HepG2 (cell line): ENCODE results near the gene TRIM31. TPM values are rescaled to one million over a fixed set of nuclear protein-coding genes. Genes with fewer than 3 reads are reported as not detected.

Experiments
- ARNTL ChIP-seq: sonication (generic); formaldehyde crosslinking; IDR thresholded peaks from 2 replicates; pipeline ENCODE4 v1.4.0; 2020; ENCODE audit warnings: mild to moderate bottlenecking, missing genetic modification reagents
- ERF ChIP-seq: IDR thresholded peaks from 2 replicates; pipeline ENCODE4 v1.6.1; 2018; ENCODE audit warnings: missing biosample characterization, missing genetic modification reagents
- GATAD2A ChIP-seq: IDR thresholded peaks from 2 replicates; pipeline ENCODE4 v1.6.1; 2016
- KMT2A ChIP-seq: sonication (generic); formaldehyde crosslinking; IDR thresholded peaks from 2 replicates; pipeline ENCODE4 v1.4.0; 2020; ENCODE audit warnings: missing genetic modification reagents
- MED1 ChIP-seq: sonication (generic); formaldehyde crosslinking; IDR thresholded peaks from 2 replicates; pipeline ENCODE4 v1.4.0; 2020; ENCODE audit warnings: missing genetic modification reagents
- ONECUT2 ChIP-seq: sonication (generic); formaldehyde crosslinking; IDR thresholded peaks from 2 replicates; pipeline ENCODE4 v1.4.0; 2020; ENCODE audit warnings: missing genetic modification reagents
- POLR2G ChIP-seq: fragments of 200-400 bp; formaldehyde crosslinking; IDR thresholded peaks from 2 replicates; pipeline ENCODE4 v1.6.1; 2018; ENCODE audit warnings: mild to moderate bottlenecking, low read depth, low read length, moderate library complexity
- REL ChIP-seq: sonication (generic); formaldehyde crosslinking; conservative IDR thresholded peaks from 2 replicates; pipeline ENCODE4 v1.8.0; 2022; ENCODE audit warnings: mild to moderate bottlenecking, missing genetic modification reagents, moderate library complexity
- RFX5 ChIP-seq: IDR thresholded peaks from 2 replicates; pipeline ENCODE4 v1.6.1; 2011; ENCODE audit warnings: low read depth, low read length, improper control_type of control experiment
- ZEB1 ChIP-seq: IDR thresholded peaks from 2 replicates; pipeline ENCODE4 v1.6.1; 2012; ENCODE audit warnings: mild to moderate bottlenecking, low read depth, inconsistent platforms; ENCODE audit not compliant: insufficient replicate concordance
- ZNF619 ChIP-seq: sonication (generic); formaldehyde crosslinking; IDR thresholded peaks from 2 replicates; pipeline ENCODE4 v1.4.0; 2020; ENCODE audit warnings: mild to moderate bottlenecking, missing genetic modification reagents
- ZSCAN20 ChIP-seq: sonication (generic); formaldehyde crosslinking; IDR thresholded peaks from 2 replicates; pipeline ENCODE4 v1.4.0; 2020; ENCODE audit warnings: missing genetic modification reagents, mild to moderate bottlenecking, borderline replicate concordance
- polyA plus RNA-seq, 8 experiments: library from polyadenylated mRNA; depleted of rRNA in 3 of 8; stranded (reverse) in 7 of 8; unstranded in 1 of 8; fragments of >200 nt; fragmentation: Illumina TruSeq in 4 of 8; extraction: Trizol in 4 of 8; gene quantifications; 2 replicates each; pipeline versions ENCODE4 v1.2.1 to v1.2.3, GENCODE V29; 2011 to 2016; ENCODE audit warnings: low read depth in 4 of 8, missing spikeins in 1 of 8, mixed read lengths in 1 of 8; ENCODE audit not compliant: insufficient read depth in 1 of 8
- total RNA-seq, 5 experiments: library from RNA; depleted of rRNA; stranded (reverse); fragments of >200 nt; fragmentation: Illumina TruSeq; extraction: Trizol; gene quantifications; 2 replicates each; pipeline ENCODE4 v1.2.3, GENCODE V29; 2016; ENCODE audit warnings: low read depth in 1 of 5
- TF ChIP-seq, protein P1 (sequence below): conservative IDR thresholded peaks from 2 replicates; pipeline ENCODE4 v1.6.1; 2018; ENCODE audit warnings: missing genetic modification reagents
- TF ChIP-seq, protein P2 (sequence below): sonication (generic); formaldehyde crosslinking; IDR thresholded peaks from 2 replicates; pipeline ENCODE4 v1.4.0; 2020; ENCODE audit warnings: missing genetic modification reagents, mild to moderate bottlenecking, borderline replicate concordance
- TF ChIP-seq, protein P3 (sequence below): IDR thresholded peaks from 2 replicates; pipeline ENCODE4 v1.6.1; 2016; ENCODE audit warnings: low read depth, borderline replicate concordance
- TF ChIP-seq, protein P4 (sequence below), 2 experiments: sonication (generic) in 1 of 2; formaldehyde crosslinking in 1 of 2; IDR thresholded peaks; 2 replicates each; pipeline versions ENCODE4 v1.5.1 to v1.6.1; 2011 to 2020; ENCODE audit warnings: borderline replicate concordance in 1 of 2, low read depth in 1 of 2, low read length in 1 of 2, mild to moderate bottlenecking in 1 of 2, missing genetic modification reagents in 1 of 2, moderate library complexity in 1 of 2
- TF ChIP-seq, protein P5 (sequence below): IDR thresholded peaks from 2 replicates; pipeline ENCODE4 v1.4.0; 2020; ENCODE audit warnings: mild to moderate bottlenecking, missing genetic modification reagents
- TF ChIP-seq, protein P6 (sequence below): IDR thresholded peaks from 2 replicates; pipeline ENCODE4 v1.6.1; 2016; ENCODE audit warnings: low read depth

Gene TRIM31
- total and polyA plus RNA-seq, 2 of the 13 experiments (the other 11 are each of a cell fraction or from before 2014, with no cell fraction given) = 0.13 to 0.51 TPM

DNA sequence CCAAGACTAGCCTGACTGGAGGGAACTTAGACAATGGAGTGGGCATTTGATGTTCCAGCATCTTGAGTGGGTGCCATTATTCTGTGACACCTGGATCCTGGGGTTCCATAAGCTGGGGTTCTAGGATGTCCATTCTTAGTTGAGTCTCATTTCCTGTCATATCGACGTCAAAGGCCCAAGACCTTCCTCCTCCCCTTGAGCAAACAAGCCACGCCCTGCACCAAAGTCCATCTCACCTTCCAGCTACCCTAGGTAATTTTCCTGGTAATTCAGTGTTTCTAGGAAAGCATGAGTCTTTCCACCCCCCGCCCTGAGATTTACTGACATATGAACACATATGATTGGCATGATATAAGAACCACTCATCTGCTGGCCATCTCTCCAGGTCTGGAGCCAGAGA, 22.9 kb upstream of the TRIM31 start, which contains the start of gene TRIM40 (continued):
- TF ChIP-seq, protein P1, sequence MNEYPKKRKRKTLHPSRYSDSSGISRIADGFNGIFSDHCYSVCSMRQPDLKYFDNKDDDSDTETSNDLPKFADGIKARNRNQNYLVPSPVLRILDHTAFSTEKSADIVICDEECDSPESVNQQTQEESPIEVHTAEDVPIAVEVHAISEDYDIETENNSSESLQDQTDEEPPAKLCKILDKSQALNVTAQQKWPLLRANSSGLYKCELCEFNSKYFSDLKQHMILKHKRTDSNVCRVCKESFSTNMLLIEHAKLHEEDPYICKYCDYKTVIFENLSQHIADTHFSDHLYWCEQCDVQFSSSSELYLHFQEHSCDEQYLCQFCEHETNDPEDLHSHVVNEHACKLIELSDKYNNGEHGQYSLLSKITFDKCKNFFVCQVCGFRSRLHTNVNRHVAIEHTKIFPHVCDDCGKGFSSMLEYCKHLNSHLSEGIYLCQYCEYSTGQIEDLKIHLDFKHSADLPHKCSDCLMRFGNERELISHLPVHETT (CRISPR knock-in tag) = no peak
- TF ChIP-seq ONECUT2 (CRISPR knock-in tag) (no peak), RFX5 (no peak), ZSCAN20 (CRISPR knock-in tag) (no peak), REL (CRISPR knock-in tag) (no peak), ZEB1 (peak; percentile 47), ZNF619 (CRISPR knock-in tag) (no peak), ERF (no peak), KMT2A (CRISPR knock-in tag) (no peak), MED1 (CRISPR knock-in tag) (0 out of 2 replicates have a peak, but pooled peaks have one; percentile 30), GATAD2A (CRISPR knock-in tag) (peak; percentile 67; the same call in 1 of the 2 replicates), ARNTL (CRISPR knock-in tag) (no peak), POLR2G (no peak)
- TF ChIP-seq, protein P2, sequence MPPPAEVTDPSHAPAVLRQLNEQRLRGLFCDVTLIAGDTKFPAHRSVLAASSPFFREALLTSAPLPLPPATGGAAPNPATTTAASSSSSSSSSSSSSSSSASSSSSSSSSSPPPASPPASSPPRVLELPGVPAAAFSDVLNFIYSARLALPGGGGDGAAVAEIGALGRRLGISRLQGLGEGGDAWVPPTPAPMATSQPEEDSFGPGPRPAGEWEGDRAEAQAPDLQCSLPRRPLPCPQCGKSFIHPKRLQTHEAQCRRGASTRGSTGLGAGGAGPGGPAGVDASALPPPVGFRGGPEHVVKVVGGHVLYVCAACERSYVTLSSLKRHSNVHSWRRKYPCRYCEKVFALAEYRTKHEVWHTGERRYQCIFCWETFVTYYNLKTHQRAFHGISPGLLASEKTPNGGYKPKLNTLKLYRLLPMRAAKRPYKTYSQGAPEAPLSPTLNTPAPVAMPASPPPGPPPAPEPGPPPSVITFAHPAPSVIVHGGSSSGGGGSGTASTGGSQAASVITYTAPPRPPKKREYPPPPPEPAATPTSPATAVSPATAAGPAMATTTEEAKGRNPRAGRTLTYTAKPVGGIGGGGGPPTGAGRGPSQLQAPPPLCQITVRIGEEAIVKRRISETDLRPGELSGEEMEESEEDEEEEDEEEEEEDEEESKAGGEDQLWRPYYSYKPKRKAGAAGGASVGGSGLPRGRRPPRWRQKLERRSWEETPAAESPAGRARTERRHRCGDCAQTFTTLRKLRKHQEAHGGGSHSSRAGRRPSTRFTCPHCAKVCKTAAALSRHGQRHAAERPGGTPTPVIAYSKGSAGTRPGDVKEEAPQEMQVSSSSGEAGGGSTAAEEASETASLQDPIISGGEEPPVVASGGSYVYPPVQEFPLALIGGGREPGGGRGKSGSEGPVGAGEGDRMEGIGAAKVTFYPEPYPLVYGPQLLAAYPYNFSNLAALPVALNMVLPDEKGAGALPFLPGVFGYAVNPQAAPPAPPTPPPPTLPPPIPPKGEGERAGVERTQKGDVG (CRISPR knock-in tag) = no peak
- TF ChIP-seq, protein P3, sequence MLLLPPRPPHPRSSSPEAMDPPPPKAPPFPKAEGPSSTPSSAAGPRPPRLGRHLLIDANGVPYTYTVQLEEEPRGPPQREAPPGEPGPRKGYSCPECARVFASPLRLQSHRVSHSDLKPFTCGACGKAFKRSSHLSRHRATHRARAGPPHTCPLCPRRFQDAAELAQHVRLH (CRISPR knock-in tag) = no peak
- TF ChIP-seq, protein P4, sequence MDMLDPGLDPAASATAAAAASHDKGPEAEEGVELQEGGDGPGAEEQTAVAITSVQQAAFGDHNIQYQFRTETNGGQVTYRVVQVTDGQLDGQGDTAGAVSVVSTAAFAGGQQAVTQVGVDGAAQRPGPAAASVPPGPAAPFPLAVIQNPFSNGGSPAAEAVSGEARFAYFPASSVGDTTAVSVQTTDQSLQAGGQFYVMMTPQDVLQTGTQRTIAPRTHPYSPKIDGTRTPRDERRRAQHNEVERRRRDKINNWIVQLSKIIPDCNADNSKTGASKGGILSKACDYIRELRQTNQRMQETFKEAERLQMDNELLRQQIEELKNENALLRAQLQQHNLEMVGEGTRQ (IDR thresholded peaks at IDR 0.05; ENCODE audit: low read depth, low read length) = no peak
- TF ChIP-seq, protein P4 (CRISPR knock-in tag; IDR thresholded peaks at IDR 0.05; ENCODE audit: borderline replicate concordance) = no peak
- TF ChIP-seq, protein P5, sequence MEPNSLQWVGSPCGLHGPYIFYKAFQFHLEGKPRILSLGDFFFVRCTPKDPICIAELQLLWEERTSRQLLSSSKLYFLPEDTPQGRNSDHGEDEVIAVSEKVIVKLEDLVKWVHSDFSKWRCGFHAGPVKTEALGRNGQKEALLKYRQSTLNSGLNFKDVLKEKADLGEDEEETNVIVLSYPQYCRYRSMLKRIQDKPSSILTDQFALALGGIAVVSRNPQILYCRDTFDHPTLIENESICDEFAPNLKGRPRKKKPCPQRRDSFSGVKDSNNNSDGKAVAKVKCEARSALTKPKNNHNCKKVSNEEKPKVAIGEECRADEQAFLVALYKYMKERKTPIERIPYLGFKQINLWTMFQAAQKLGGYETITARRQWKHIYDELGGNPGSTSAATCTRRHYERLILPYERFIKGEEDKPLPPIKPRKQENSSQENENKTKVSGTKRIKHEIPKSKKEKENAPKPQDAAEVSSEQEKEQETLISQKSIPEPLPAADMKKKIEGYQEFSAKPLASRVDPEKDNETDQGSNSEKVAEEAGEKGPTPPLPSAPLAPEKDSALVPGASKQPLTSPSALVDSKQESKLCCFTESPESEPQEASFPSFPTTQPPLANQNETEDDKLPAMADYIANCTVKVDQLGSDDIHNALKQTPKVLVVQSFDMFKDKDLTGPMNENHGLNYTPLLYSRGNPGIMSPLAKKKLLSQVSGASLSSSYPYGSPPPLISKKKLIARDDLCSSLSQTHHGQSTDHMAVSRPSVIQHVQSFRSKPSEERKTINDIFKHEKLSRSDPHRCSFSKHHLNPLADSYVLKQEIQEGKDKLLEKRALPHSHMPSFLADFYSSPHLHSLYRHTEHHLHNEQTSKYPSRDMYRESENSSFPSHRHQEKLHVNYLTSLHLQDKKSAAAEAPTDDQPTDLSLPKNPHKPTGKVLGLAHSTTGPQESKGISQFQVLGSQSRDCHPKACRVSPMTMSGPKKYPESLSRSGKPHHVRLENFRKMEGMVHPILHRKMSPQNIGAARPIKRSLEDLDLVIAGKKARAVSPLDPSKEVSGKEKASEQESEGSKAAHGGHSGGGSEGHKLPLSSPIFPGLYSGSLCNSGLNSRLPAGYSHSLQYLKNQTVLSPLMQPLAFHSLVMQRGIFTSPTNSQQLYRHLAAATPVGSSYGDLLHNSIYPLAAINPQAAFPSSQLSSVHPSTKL = peak; percentile 78
- TF ChIP-seq, protein P6, sequence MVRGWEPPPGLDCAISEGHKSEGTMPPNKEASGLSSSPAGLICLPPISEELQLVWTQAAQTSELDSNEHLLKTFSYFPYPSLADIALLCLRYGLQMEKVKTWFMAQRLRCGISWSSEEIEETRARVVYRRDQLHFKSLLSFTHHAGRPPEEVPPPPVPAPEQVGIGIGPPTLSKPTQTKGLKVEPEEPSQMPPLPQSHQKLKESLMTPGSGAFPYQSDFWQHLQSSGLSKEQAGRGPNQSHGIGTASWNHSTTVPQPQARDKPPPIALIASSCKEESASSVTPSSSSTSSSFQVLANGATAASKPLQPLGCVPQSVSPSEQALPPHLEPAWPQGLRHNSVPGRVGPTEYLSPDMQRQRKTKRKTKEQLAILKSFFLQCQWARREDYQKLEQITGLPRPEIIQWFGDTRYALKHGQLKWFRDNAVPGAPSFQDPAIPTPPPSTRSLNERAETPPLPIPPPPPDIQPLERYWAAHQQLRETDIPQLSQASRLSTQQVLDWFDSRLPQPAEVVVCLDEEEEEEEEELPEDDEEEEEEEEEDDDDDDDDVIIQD (CRISPR knock-in tag) = no peak
